ENCODE data around the gene KPRP.

GRCh38 chr1:152806576-152806975, 48.8 kb downstream of the KPRP start, which contains the start of gene LCE1C:
- no peak for TF ChIP-seq CTCF (tag by site-specific recombination; IDR thresholded peaks at IDR 0.05)
- TF ChIP-seq ZBTB20 (tag by site-specific recombination; IDR thresholded peaks at IDR 0.05): no peak
- no peak for TF ChIP-seq ZNF19 (tag by site-specific recombination; IDR thresholded peaks at IDR 0.05; ENCODE audit: low read depth)
- TF ChIP-seq ZNF624 (tag by site-specific recombination; IDR thresholded peaks at IDR 0.05): no peak
- TF ChIP-seq ZNF239 (tag by site-specific recombination; IDR thresholded peaks at IDR 0.05): no peak
- no peak for TF ChIP-seq REST (tag by site-specific recombination; IDR thresholded peaks at IDR 0.05)
- TF ChIP-seq ZNF16 (tag by site-specific recombination; IDR thresholded peaks at IDR 0.05; ENCODE audit: low read depth): no peak
- no peak for TF ChIP-seq ZNF580 (tag by site-specific recombination; IDR thresholded peaks at IDR 0.05)
